ENCODE data around the gene METTL2B. TPM values are rescaled to one million over a fixed set of nuclear protein-coding genes. Genes with fewer than 3 reads are reported as not detected.
A peak's percentile ranks its signal among the peaks of the same experiment; 100 is the strongest.

The METTL2B gene
- total RNA-seq, 1 experiment from 2014 or later, result 40.4 TPM

- TF ChIP-seq ZNF532 (CRISPR knock-in tag; IDR thresholded peaks at IDR 0.05; ENCODE audit: borderline replicate concordance), result no peak
- peak; percentile 70; the same call in 1 of the 2 replicates for TF ChIP-seq FOXP4 (CRISPR knock-in tag; IDR thresholded peaks at IDR 0.05)
- no peak for TF ChIP-seq NR2C2 (CRISPR knock-in tag; IDR thresholded peaks at IDR 0.05)
- peak; percentile 77; the same call in 1 of the 2 replicates for TF ChIP-seq E2F5 (CRISPR knock-in tag; IDR thresholded peaks at IDR 0.05)
- no peak; the same call in 1 of the 2 replicates for TF ChIP-seq E2F4 (CRISPR knock-in tag; IDR thresholded peaks at IDR 0.05; ENCODE audit: borderline replicate concordance, low read depth)
- no peak for TF ChIP-seq EMX1 (CRISPR knock-in tag; IDR thresholded peaks at IDR 0.05)
- no peak for TF ChIP-seq ZNF512 (CRISPR knock-in tag; IDR thresholded peaks at IDR 0.05; ENCODE audit: borderline replicate concordance)
- no peak for TF ChIP-seq MXD4 (CRISPR knock-in tag; IDR thresholded peaks at IDR 0.05; ENCODE audit: borderline replicate concordance)
- TF ChIP-seq RELA (CRISPR knock-in tag; IDR thresholded peaks at IDR 0.05; ENCODE audit: borderline replicate concordance), result no peak
- no peak for TF ChIP-seq NFATC4 (CRISPR knock-in tag; IDR thresholded peaks at IDR 0.05)
- TF ChIP-seq MAX (CRISPR knock-in tag; IDR thresholded peaks at IDR 0.05), result peak; percentile 96
- no peak for TF ChIP-seq NR1H2 (CRISPR knock-in tag; IDR thresholded peaks at IDR 0.05)
- peak; percentile 53 for TF ChIP-seq FOXK1 (CRISPR knock-in tag; IDR thresholded peaks at IDR 0.05)
- TF ChIP-seq HMGXB4 (CRISPR knock-in tag; IDR thresholded peaks at IDR 0.05), result peak; percentile 92
- TF ChIP-seq JUN (CRISPR knock-in tag; IDR thresholded peaks at IDR 0.05), result no peak
- no peak for TF ChIP-seq ZNF317 (CRISPR knock-in tag; IDR thresholded peaks at IDR 0.05; ENCODE audit: borderline replicate concordance, low read depth)
- peak; percentile 72 for TF ChIP-seq ZNF281 (CRISPR knock-in tag; IDR thresholded peaks at IDR 0.05)
- peak; percentile 66 for TF ChIP-seq NFE2L1 (CRISPR knock-in tag; IDR thresholded peaks at IDR 0.05)
- no peak; the same call in 1 of the 2 replicates for TF ChIP-seq SMAD3 (CRISPR knock-in tag; IDR thresholded peaks at IDR 0.05; ENCODE audit: borderline replicate concordance)
- TF ChIP-seq SMAD4 (CRISPR knock-in tag; IDR thresholded peaks at IDR 0.05), result 0 out of 2 replicates have a peak, but pooled peaks have one; percentile 21
- no peak for TF ChIP-seq KAT7 (CRISPR knock-in tag; IDR thresholded peaks at IDR 0.05; ENCODE audit: borderline replicate concordance)
- TF ChIP-seq TEAD4 (CRISPR knock-in tag; IDR thresholded peaks at IDR 0.05), result 0 out of 2 replicates have a peak, but pooled peaks have one; percentile 45
- TF ChIP-seq SOX15 (CRISPR knock-in tag; IDR thresholded peaks at IDR 0.05), result no peak
Observed at GRCh38 chr7:128455543-128456254, 20.8 kb upstream of the METTL2B start, which contains the start of gene HILPDA (continued).
